Measurements from ENCODE around the gene MBD3L2. TPM values are rescaled to one million over a fixed set of nuclear protein-coding genes. Genes with fewer than 3 reads are reported as not detected.
"Not testable (repeated sequence)": the region's sequence is repeated elsewhere in the genome, so short reads cannot be mapped to it uniquely, and the experiment has no call there.

MBD3L2 gene
- not detected in 3 replicates for total RNA-seq (2021)
- Bru-seq, nascent RNA = not detected
- long read RNA-seq, experiment 1 = 0 reads
- long read RNA-seq, experiment 2 = 0 reads
- long read RNA-seq, experiment 3 = 0 reads

DNA sequence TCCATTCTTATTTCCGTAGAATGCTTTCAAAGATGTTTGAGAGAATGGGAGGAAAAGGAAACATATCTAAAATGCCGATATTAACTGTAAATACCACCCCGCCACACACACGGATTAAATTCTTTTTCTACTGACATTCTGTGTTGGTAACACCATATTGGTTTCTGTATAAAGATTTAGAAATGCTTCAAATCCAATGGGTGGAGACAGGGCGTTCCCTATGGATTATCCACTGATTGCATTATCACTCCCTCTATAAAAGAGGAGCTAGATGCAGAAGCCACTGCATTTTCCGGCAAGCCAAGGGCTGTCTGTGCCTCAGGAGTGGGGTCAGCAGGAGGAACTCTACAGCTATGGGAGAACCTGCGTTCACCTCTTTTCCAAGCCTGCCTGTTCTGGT is at the start of gene MBD3L2:
Gene MBD3L2 (plus strand): TSS at position 301 of the 400 bp plus-strand sequence. CDS start 53 bp downstream, at position 354.
- H3K36me3 Mint-ChIP-seq; H3K27ac Mint-ChIP-seq; H3K9me3 Mint-ChIP-seq; POLR2A ChIA-PET; CTCF ChIA-PET; ATAC-seq; H3K27me3 Mint-ChIP-seq (ENCODE audit: low read depth); DNase-seq (ENCODE audit: low spot score); H3K4me1 Mint-ChIP-seq; H3K4me3 Mint-ChIP-seq: not testable (repeated sequence)

DNA sequence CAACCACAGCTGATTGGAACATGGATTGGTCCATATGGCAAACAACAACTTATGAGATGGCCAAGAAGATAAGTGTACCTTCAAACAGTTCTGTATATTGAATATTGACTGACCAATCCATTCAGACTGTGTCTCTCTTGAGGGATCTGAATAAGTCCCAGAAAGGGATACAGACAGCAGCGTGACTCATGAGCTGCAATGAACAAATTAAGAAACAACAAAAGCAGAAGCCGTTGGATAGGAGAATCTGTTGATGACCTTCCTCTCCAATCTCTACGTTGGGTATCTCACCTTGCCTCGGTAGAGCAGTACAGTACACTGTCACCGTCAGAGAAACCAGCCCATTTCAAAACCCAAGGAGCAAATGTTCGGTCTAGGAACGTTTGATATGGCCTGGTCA is 49.2 kb upstream of the MBD3L2 start:
- ChIA-PET CTCF (no interaction called here), POLR2A (no interaction called here)
- no peak for TF ChIP-seq SOX15 (CRISPR knock-in tag; IDR thresholded peaks at IDR 0.05)
- no peak for TF ChIP-seq NFATC4 (CRISPR knock-in tag; IDR thresholded peaks at IDR 0.05)
- TF ChIP-seq, protein P1, sequence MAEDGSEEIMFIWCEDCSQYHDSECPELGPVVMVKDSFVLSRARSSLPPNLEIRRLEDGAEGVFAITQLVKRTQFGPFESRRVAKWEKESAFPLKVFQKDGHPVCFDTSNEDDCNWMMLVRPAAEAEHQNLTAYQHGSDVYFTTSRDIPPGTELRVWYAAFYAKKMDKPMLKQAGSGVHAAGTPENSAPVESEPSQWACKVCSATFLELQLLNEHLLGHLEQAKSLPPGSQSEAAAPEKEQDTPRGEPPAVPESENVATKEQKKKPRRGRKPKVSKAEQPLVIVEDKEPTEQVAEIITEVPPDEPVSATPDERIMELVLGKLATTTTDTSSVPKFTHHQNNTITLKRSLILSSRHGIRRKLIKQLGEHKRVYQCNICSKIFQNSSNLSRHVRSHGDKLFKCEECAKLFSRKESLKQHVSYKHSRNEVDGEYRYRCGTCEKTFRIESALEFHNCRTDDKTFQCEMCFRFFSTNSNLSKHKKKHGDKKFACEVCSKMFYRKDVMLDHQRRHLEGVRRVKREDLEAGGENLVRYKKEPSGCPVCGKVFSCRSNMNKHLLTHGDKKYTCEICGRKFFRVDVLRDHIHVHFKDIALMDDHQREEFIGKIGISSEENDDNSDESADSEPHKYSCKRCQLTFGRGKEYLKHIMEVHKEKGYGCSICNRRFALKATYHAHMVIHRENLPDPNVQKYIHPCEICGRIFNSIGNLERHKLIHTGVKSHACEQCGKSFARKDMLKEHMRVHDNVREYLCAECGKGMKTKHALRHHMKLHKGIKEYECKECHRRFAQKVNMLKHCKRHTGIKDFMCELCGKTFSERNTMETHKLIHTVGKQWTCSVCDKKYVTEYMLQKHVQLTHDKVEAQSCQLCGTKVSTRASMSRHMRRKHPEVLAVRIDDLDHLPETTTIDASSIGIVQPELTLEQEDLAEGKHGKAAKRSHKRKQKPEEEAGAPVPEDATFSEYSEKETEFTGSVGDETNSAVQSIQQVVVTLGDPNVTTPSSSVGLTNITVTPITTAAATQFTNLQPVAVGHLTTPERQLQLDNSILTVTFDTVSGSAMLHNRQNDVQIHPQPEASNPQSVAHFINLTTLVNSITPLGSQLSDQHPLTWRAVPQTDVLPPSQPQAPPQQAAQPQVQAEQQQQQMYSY (CRISPR knock-in tag; IDR thresholded peaks at IDR 0.05) = no peak
- TF ChIP-seq ZNF138 (CRISPR knock-in tag; conservative IDR thresholded peaks at IDR 0.05) = no peak
- no peak for TF ChIP-seq ZNF263 (CRISPR knock-in tag; IDR thresholded peaks at IDR 0.05; ENCODE audit: low read depth)
- TF ChIP-seq, protein P2, sequence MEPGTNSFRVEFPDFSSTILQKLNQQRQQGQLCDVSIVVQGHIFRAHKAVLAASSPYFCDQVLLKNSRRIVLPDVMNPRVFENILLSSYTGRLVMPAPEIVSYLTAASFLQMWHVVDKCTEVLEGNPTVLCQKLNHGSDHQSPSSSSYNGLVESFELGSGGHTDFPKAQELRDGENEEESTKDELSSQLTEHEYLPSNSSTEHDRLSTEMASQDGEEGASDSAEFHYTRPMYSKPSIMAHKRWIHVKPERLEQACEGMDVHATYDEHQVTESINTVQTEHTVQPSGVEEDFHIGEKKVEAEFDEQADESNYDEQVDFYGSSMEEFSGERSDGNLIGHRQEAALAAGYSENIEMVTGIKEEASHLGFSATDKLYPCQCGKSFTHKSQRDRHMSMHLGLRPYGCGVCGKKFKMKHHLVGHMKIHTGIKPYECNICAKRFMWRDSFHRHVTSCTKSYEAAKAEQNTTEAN (CRISPR knock-in tag; IDR thresholded peaks at IDR 0.05) = no peak
- no peak for TF ChIP-seq ZNF232 (CRISPR knock-in tag; IDR thresholded peaks at IDR 0.05)
- no peak for TF ChIP-seq NFE2L1 (CRISPR knock-in tag; IDR thresholded peaks at IDR 0.05)
- TF ChIP-seq KAT7 (CRISPR knock-in tag; IDR thresholded peaks at IDR 0.05; ENCODE audit: borderline replicate concordance) = no peak
- TF ChIP-seq NR1H2 (CRISPR knock-in tag; IDR thresholded peaks at IDR 0.05) = no peak
- TF ChIP-seq, protein P3, sequence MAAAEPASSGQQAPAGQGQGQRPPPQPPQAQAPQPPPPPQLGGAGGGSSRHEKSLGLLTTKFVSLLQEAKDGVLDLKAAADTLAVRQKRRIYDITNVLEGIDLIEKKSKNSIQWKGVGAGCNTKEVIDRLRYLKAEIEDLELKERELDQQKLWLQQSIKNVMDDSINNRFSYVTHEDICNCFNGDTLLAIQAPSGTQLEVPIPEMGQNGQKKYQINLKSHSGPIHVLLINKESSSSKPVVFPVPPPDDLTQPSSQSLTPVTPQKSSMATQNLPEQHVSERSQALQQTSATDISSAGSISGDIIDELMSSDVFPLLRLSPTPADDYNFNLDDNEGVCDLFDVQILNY (CRISPR knock-in tag; IDR thresholded peaks at IDR 0.05) = no peak
- TF ChIP-seq, protein P4, sequence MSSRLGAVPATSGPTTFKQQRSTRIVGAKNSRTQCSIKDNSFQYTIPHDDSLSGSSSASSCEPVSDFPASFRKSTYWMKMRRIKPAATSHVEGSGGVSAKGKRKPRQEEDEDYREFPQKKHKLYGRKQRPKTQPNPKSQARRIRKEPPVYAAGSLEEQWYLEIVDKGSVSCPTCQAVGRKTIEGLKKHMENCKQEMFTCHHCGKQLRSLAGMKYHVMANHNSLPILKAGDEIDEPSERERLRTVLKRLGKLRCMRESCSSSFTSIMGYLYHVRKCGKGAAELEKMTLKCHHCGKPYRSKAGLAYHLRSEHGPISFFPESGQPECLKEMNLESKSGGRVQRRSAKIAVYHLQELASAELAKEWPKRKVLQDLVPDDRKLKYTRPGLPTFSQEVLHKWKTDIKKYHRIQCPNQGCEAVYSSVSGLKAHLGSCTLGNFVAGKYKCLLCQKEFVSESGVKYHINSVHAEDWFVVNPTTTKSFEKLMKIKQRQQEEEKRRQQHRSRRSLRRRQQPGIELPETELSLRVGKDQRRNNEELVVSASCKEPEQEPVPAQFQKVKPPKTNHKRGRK (CRISPR knock-in tag; IDR thresholded peaks at IDR 0.05; ENCODE audit: borderline replicate concordance) = no peak
- TF ChIP-seq, protein P5, sequence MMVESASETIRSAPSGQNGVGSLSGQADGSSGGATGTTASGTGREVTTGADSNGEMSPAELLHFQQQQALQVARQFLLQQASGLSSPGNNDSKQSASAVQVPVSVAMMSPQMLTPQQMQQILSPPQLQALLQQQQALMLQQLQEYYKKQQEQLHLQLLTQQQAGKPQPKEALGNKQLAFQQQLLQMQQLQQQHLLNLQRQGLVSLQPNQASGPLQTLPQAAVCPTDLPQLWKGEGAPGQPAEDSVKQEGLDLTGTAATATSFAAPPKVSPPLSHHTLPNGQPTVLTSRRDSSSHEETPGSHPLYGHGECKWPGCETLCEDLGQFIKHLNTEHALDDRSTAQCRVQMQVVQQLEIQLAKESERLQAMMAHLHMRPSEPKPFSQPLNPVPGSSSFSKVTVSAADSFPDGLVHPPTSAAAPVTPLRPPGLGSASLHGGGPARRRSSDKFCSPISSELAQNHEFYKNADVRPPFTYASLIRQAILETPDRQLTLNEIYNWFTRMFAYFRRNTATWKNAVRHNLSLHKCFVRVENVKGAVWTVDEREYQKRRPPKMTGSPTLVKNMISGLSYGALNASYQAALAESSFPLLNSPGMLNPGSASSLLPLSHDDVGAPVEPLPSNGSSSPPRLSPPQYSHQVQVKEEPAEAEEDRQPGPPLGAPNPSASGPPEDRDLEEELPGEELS (CRISPR knock-in tag; IDR thresholded peaks at IDR 0.05) = no peak
- TF ChIP-seq RORB (CRISPR knock-in tag; IDR thresholded peaks at IDR 0.05) = no peak
- TF ChIP-seq TEAD4 (CRISPR knock-in tag; IDR thresholded peaks at IDR 0.05) = no peak
- no peak for TF ChIP-seq ZBTB21 (CRISPR knock-in tag; IDR thresholded peaks at IDR 0.05; ENCODE audit: borderline replicate concordance)
- Mint-ChIP-seq H3K27ac (no peak overlapping the region), H3K27me3 (ENCODE audit: low read depth) (peaks cover 22% of the 10 kb centered on the region), H3K4me3 (no peak overlapping the region), H3K4me1 (no peaks in the 10 kb centered on the region), H3K36me3 (peaks cover 66% of the 10 kb centered on the region), H3K9me3 (peaks cover 76% of the 10 kb centered on the region)
- DNase-seq (ENCODE audit: low spot score) (no peak), ATAC-seq (no peak)
